ENCODE measurements around the gene TXNDC11. TPM values are rescaled to one million over a fixed set of nuclear protein-coding genes. Genes with fewer than 3 reads are reported as not detected.

The TXNDC11 gene
- total RNA-seq, 2 donors from 2014 or later = 52.0 to 62.1 TPM

DNA sequence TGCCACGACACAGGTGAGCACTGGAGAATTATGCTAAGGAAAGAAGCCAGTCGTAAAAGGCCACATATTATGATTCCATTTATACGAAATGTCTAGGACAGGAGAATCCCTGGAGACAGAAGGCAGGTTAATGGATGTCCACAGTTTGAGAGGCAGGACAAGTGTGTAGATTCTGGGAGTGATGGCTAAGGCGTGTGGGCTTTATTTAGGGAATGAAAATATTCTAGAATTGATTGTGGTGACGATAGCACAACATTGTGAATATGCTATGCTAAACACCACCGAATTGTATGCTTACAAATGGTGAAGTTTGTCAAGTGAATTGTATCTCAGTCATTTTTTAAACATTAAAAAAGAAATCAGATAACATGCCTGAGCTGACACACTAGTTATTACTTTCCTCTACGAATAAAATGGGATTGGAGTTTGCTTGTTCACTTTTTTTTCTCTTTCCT is 5.3 kb upstream of the TXNDC11 start:
- Histone ChIP-seq H3K27ac (peak overlapping the region; percentile 84), H3K9me3 (no peaks in the 10 kb centered on the region), H3K9ac (ENCODE audit: low read depth in 2 of 2, low read length in 2 of 2) (peak overlapping the region in 1 of 2 donors; percentile 77), H3K4me1 (peaks cover 4% of the 10 kb centered on the region), H3K27me3 (no peaks in the 10 kb centered on the region), H3K36me3 (no peaks in the 10 kb centered on the region), H3K4me3 (no peak overlapping the region)
- intact Hi-C loops (cut with DNase I) = loop anchor here (10.0 kb wide), 1 partner anchor 47 kb away; the partner anchor contains the start of gene ZC3H7A
- TF ChIP-seq, protein P1, sequence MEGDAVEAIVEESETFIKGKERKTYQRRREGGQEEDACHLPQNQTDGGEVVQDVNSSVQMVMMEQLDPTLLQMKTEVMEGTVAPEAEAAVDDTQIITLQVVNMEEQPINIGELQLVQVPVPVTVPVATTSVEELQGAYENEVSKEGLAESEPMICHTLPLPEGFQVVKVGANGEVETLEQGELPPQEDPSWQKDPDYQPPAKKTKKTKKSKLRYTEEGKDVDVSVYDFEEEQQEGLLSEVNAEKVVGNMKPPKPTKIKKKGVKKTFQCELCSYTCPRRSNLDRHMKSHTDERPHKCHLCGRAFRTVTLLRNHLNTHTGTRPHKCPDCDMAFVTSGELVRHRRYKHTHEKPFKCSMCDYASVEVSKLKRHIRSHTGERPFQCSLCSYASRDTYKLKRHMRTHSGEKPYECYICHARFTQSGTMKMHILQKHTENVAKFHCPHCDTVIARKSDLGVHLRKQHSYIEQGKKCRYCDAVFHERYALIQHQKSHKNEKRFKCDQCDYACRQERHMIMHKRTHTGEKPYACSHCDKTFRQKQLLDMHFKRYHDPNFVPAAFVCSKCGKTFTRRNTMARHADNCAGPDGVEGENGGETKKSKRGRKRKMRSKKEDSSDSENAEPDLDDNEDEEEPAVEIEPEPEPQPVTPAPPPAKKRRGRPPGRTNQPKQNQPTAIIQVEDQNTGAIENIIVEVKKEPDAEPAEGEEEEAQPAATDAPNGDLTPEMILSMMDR (IDR thresholded peaks at IDR 0.05) = no peak
- DNase-seq = no peak

GRCh38 chr16:11744075-11744470 is 1.4 kb upstream of the TXNDC11 start:
- peak; percentile 18 for DNase-seq
- Histone ChIP-seq H3K9ac (ENCODE audit: low read depth in 2 of 2, low read length in 2 of 2) (peak overlapping the region in 1 of 2 donors; percentile 70), H3K4me1 (no peaks in the 10 kb centered on the region), H3K4me3 (no peak overlapping the region), H3K36me3 (no peaks in the 10 kb centered on the region), H3K27ac (peak overlapping the region; percentile 97), H3K27me3 (no peaks in the 10 kb centered on the region), H3K9me3 (no peaks in the 10 kb centered on the region)
- intact Hi-C loops (cut with DNase I) = loop anchor here (10.0 kb wide), 1 partner anchor 51 kb away; the partner anchor contains the start of gene ZC3H7A
- TF ChIP-seq, protein P1 (IDR thresholded peaks at IDR 0.05) = no peak

GRCh38 chr16:11743308-11744074 is 834 bp upstream of the TXNDC11 start:
- intact Hi-C loops (cut with DNase I) = loop anchor here (10.0 kb wide), 1 partner anchor 51 kb away; the partner anchor contains the start of gene ZC3H7A
- H3K27ac ChIP-seq = peak overlapping the region; percentile 97
- DNase-seq = peak; percentile 45
- H3K4me3 ChIP-seq = peak overlapping the region; percentile 77
- H3K27me3 ChIP-seq = no peaks in the 10 kb centered on the region
- H3K4me1 ChIP-seq = no peaks in the 10 kb centered on the region
- TF ChIP-seq, protein P1 (IDR thresholded peaks at IDR 0.05) = no peak
- H3K36me3 ChIP-seq = no peaks in the 10 kb centered on the region
- H3K9ac ChIP-seq (ENCODE audit: low read depth in 2 of 2, low read length in 2 of 2) = peak overlapping the region; percentile 57 to 70
- H3K9me3 ChIP-seq = no peaks in the 10 kb centered on the region

DNA sequence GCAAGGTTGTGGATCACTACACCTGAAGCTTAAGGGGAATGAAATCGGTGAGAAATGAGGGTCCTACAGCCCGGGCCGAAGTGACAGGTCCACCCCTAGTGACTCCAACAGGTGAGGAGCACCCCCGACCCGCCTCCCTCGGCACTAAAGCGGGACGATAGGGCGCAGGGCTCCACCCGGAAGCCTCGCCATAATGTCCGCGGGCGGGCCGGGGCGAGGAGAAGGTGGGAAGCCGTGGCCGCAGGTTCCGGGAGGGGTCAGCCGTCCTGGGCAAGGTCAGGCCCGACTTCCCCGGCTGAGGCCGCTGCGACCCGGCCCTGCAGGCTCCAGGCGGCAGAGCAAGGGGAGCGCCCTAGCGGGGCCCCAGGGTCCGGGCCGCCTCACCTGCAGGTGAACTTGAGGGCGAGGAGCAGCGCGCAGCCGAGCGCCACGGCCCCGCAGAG is 543 bp downstream of the TXNDC11 start:
- Histone ChIP-seq H3K9ac (ENCODE audit: low read depth in 2 of 2, low read length in 2 of 2) (peak overlapping the region; percentile 97 to 100), H3K27me3 (no peaks in the 10 kb centered on the region), H3K36me3 (no peaks in the 10 kb centered on the region), H3K27ac (peak overlapping the region; percentile 97), H3K4me1 (no peaks in the 10 kb centered on the region), H3K9me3 (no peaks in the 10 kb centered on the region), H3K4me3 (peak overlapping the region; percentile 77)
- intact Hi-C loops (cut with DNase I) = loop anchor here (10.0 kb wide), 1 partner anchor 53 kb away; the partner anchor contains the start of gene ZC3H7A
- TF ChIP-seq, protein P1 (IDR thresholded peaks at IDR 0.05) = no peak
- peak; percentile 61 for DNase-seq

DNA sequence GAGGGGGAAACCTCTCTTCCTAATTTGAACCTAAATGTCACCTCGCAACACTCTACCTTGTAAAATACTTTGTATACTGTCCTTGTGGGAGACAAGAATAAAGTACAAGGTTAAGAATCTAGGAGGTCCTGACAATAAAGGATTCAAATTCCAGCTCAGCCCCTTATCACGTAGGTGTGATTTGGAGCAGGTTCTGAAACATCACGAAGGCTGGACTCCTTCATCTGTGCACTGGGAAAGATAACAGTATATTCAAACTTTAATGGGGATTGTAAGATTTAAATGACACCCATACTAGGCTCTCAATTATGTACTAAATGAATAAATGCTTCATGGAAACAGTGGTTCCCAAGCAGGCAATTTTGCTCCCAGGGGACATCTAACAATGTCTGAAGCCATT is 2.1 kb downstream of the TXNDC11 start:
- H3K27me3 ChIP-seq = no peaks in the 10 kb centered on the region
- peak overlapping the region; percentile 77 for H3K4me3 ChIP-seq
- H3K36me3 ChIP-seq = peaks cover 4% of the 10 kb centered on the region
- H3K9me3 ChIP-seq = no peaks in the 10 kb centered on the region
- H3K27ac ChIP-seq = peak overlapping the region; percentile 97
- no peaks in the 10 kb centered on the region for H3K4me1 ChIP-seq
- intact Hi-C loops (cut with DNase I) = loop anchor here (10.0 kb wide), 1 partner anchor 54 kb away; the partner anchor contains the start of gene ZC3H7A
- no peak for DNase-seq
- TF ChIP-seq, protein P1 (IDR thresholded peaks at IDR 0.05) = no peak
- H3K9ac ChIP-seq (ENCODE audit: low read depth in 2 of 2, low read length in 2 of 2) = peak overlapping the region; percentile 44 to 97
